HepG2 (cell line): ENCODE measurements around the gene HNRNPA1. TPM values are rescaled to one million over a fixed set of nuclear protein-coding genes. Genes with fewer than 3 reads are reported as not detected.

Experiments
- ATAC-seq: fragments of 200-7000 bp; cut with Tn5 transposase; 3 replicates; pipeline ENCODE4 v1.9.1; 2020; ENCODE audit warnings: mild to moderate bottlenecking, moderate library complexity
- BruUV-seq: library from RNA; stranded (reverse); fragments of 400-500 nt; replicated peaks from 2 replicates; lab custom pipeline; 2021; lab: Mats Ljungman, UMichigan
- CTCF ChIA-PET: fragments of 300-600 bp; formaldehyde crosslinking; extraction: SDS; loops from one replicate; lab custom pipeline; 2021; ENCODE audit warnings: low total read pairs, inconsistent platforms, low intra/inter-chr PET ratio; lab: Yijun Ruan, JAX
- POLR2A ChIA-PET: fragments of 350-600 bp; sonication (Branson Sonifier 250); formaldehyde crosslinking; loops from one replicate; lab custom pipeline; 2020; ENCODE audit warnings: antibody characterized with exemption, inconsistent platforms; lab: Yijun Ruan, JAX
- DNase-seq: peaks from one replicate; pipeline ENCODE4 v3.0.0-alpha.2; 2015; ENCODE audit warnings: low spot score
- FAIRE-seq: peaks from 3 replicates; lab custom pipeline; 2011; peaks lifted over from hg19 to GRCh38; lab: Jason Lieb, UNC
- H2AFZ ChIP-seq: one replicate; pipeline ENCODE4 v1.6.1; 2011; ENCODE audit warnings: low read length, inconsistent platforms
- H3K27ac ChIP-seq: fragments of 300-600 bp; 3 replicates; pipeline ENCODE4 v1.8.0; 2011; ENCODE audit warnings: mixed run types, mild to moderate bottlenecking, mixed read lengths, low read length, inconsistent platforms; ENCODE audit not compliant: insufficient read depth; ENCODE audit errors: extremely low read length
- H3K27me3 ChIP-seq, 2 experiments: fragments of 200-600 bp in 1 of 2; 2 replicates in 1 of 2; 3 replicates in 1 of 2; pipeline versions ENCODE4 v1.6.0 to v1.8.0; 2011; ENCODE audit warnings: low read length in 2 of 2, mild to moderate bottlenecking in 2 of 2, moderate library complexity in 2 of 2, inconsistent platforms in 1 of 2; ENCODE audit not compliant: insufficient read depth in 2 of 2, control insufficient read depth in 1 of 2
- H3K36me3 ChIP-seq, 2 experiments: fragments of 200-600 bp in 1 of 2; replicated peaks in 1 of 2; 2 replicates in 1 of 2; 3 replicates in 1 of 2; pipeline versions ENCODE4 v1.5.1 to v1.8.0; 2011; ENCODE audit warnings: low read length in 2 of 2, inconsistent platforms in 1 of 2; ENCODE audit not compliant: insufficient read depth in 2 of 2, control insufficient read depth in 1 of 2
- H3K4me1 ChIP-seq: 2 replicates; pipeline ENCODE4 v1.5.1; 2012; ENCODE audit warnings: low read length, inconsistent platforms; ENCODE audit not compliant: insufficient read depth
- H3K4me2 ChIP-seq: 2 replicates; pipeline ENCODE4 v1.6.0; 2011; ENCODE audit warnings: low read depth, low read length, inconsistent platforms
- H3K4me3 ChIP-seq, 3 experiments: fragments of 200-600 bp in 1 of 3; sonication (generic), shearing (Covaris generic) in 1 of 3; replicated peaks in 1 of 3; 2 replicates each; pipeline ENCODE4 v1.5.1; 2011 to 2016; ENCODE audit warnings: low read length in 3 of 3, inconsistent platforms in 2 of 3, low read depth in 2 of 3, mild to moderate bottlenecking in 2 of 3, control low read depth in 1 of 3, mixed read lengths in 1 of 3; ENCODE audit not compliant: insufficient read depth in 1 of 3
- H3K79me2 ChIP-seq: one replicate; pipeline ENCODE4 v1.6.1; 2011; ENCODE audit warnings: low read length, inconsistent platforms; ENCODE audit not compliant: insufficient read depth
- H3K9ac ChIP-seq: 2 replicates; pipeline ENCODE4 v1.6.0; 2011; ENCODE audit warnings: mild to moderate bottlenecking, low read depth, low read length, inconsistent platforms; ENCODE audit not compliant: insufficient read depth
- H3K9me3 ChIP-seq: 2 replicates; pipeline ENCODE4 v1.5.1; 2012; ENCODE audit warnings: mild to moderate bottlenecking, low read length
- H4K20me1 ChIP-seq: 2 replicates; pipeline ENCODE4 v1.6.0; 2011; ENCODE audit warnings: inconsistent platforms, mild to moderate bottlenecking, low read length, moderate library complexity; ENCODE audit not compliant: insufficient read depth
- FOXA3 ChIP-seq: IDR thresholded peaks from 2 replicates; pipeline ENCODE4 v1.6.1; 2016; ENCODE audit warnings: missing genetic modification reagents, missing compliant biosample characterization
- LCORL ChIP-seq, 2 experiments: fragments of 450-650 bp in 1 of 2; sonication (generic) in 1 of 2; formaldehyde crosslinking in 1 of 2; IDR thresholded peaks; 2 replicates each; pipeline versions ENCODE4 v1.5.0 to v1.6.1; 2017 to 2020; ENCODE audit warnings: antibody characterized with exemption in 1 of 2, missing genetic modification reagents in 1 of 2
- MAFF ChIP-seq: IDR thresholded peaks from 2 replicates; pipeline ENCODE4 v1.6.1; 2011; ENCODE audit warnings: low read depth, low read length, improper control_type of control experiment
- MAFK ChIP-seq, 2 experiments: IDR thresholded peaks in 1 of 2; conservative IDR thresholded peaks in 1 of 2; 2 replicates each; pipeline ENCODE4 v1.6.1; 2011; ENCODE audit warnings: improper control_type of control experiment in 2 of 2, low read length in 2 of 2
- NFE2L2 ChIP-seq: fragments of 150-350 bp; IDR thresholded peaks from 2 replicates; pipeline ENCODE4 v1.6.1; 2014; ENCODE audit warnings: low read length
- TSC22D2 ChIP-seq: sonication (generic); formaldehyde crosslinking; IDR thresholded peaks from 2 replicates; pipeline ENCODE4 v1.5.1; 2020; ENCODE audit warnings: missing genetic modification reagents, mild to moderate bottlenecking, borderline replicate concordance
- ZNF124 ChIP-seq: sonication (generic); formaldehyde crosslinking; IDR thresholded peaks from 2 replicates; pipeline ENCODE4 v1.4.0; 2020; ENCODE audit warnings: missing genetic modification reagents
- ZNF44 ChIP-seq: sonication (generic); formaldehyde crosslinking; IDR thresholded peaks from 2 replicates; pipeline ENCODE4 v1.5.1; 2020; ENCODE audit warnings: mild to moderate bottlenecking, missing genetic modification reagents
- ZNF569 ChIP-seq: sonication (generic); formaldehyde crosslinking; IDR thresholded peaks from 2 replicates; pipeline ENCODE4 v1.5.0; 2020; ENCODE audit warnings: mild to moderate bottlenecking, missing genetic modification reagents, moderate library complexity, borderline replicate concordance
- ZNF605 ChIP-seq: sonication (generic); formaldehyde crosslinking; IDR thresholded peaks from 2 replicates; pipeline ENCODE4 v1.8.0; 2022; ENCODE audit warnings: mild to moderate bottlenecking, missing genetic modification reagents
- ZNF724P ChIP-seq: sonication (generic); formaldehyde crosslinking; IDR thresholded peaks from 2 replicates; pipeline ENCODE4 v1.8.0; 2022; ENCODE audit warnings: missing genetic modification reagents, borderline replicate concordance
- WGBS: methylation state at CpG from one replicate; pipeline ENCODE4 v1.1.6; 2017; ENCODE audit warnings: low lambda C conversion rate; 5-methylcytosine and 5-hydroxymethylcytosine counted together
- in situ Hi-C: cut with HindIII; loops from 2 replicates; pipeline ENCODE4 v1.10.0; 2017; ENCODE audit warnings: low pct_unique_long_range_greater_than_20kb; ENCODE audit not compliant: extremely low pct_ligation_motif_present
- intact Hi-C: fragments of 100-400 bp; cut with micrococcal nuclease; formaldehyde crosslinking; loops from one replicate; pipeline ENCODE4 v1.10.0; 2022; ENCODE audit not compliant: unreplicated experiment
- polyA plus RNA-seq, 8 experiments: library from polyadenylated mRNA; depleted of rRNA in 3 of 8; stranded (reverse) in 7 of 8; unstranded in 1 of 8; fragments of >200 nt; fragmentation: Illumina TruSeq in 4 of 8; extraction: Trizol in 4 of 8; gene quantifications; 2 replicates each; pipeline versions ENCODE4 v1.2.1 to v1.2.3, GENCODE V29; 2011 to 2016; ENCODE audit warnings: low read depth in 4 of 8, missing spikeins in 1 of 8, mixed read lengths in 1 of 8; ENCODE audit not compliant: insufficient read depth in 1 of 8
- total RNA-seq, 5 experiments: library from RNA; depleted of rRNA; stranded (reverse); fragments of >200 nt; fragmentation: Illumina TruSeq; extraction: Trizol; gene quantifications; 2 replicates each; pipeline ENCODE4 v1.2.3, GENCODE V29; 2016; ENCODE audit warnings: low read depth in 1 of 5
- TF ChIP-seq, protein P1 (sequence below): IDR thresholded peaks from 2 replicates; pipeline ENCODE4 v1.6.1; 2016; ENCODE audit warnings: control low read depth

The HNRNPA1 gene
- total and polyA plus RNA-seq, 2 of the 13 experiments (the other 11 are each of a cell fraction or from before 2014, with no cell fraction given) = 535 to 1,820 TPM

DNA sequence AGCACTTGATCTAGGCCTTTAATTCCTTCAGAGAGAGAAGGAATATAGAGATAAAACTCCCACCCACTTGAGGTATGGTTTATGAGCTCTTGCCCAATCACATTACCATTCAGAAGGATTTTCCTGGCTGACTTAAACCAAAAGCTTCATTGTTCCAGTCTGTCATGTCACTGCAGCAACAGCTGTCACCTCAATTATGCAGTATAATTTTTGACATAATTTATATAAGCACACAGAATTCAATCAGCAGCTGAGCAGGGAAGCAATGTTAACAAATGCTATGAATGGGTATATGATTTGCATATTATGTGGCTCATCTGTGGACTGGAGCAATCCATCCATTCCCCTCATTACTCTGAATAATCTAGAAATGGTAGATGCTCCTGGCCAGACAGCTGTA is 40.9 kb upstream of the HNRNPA1 start (continued):
- no peak for TF ChIP-seq ZNF605 (CRISPR knock-in tag)
- TF ChIP-seq FOXA3 (CRISPR knock-in tag) = no peak
- no peak for TF ChIP-seq ZNF569 (CRISPR knock-in tag)
- TF ChIP-seq ZNF124 (CRISPR knock-in tag) = no peak
- TF ChIP-seq LCORL (IDR thresholded peaks at IDR 0.05) = no peak
- no peak for TF ChIP-seq LCORL (CRISPR knock-in tag; IDR thresholded peaks at IDR 0.05)

DNA sequence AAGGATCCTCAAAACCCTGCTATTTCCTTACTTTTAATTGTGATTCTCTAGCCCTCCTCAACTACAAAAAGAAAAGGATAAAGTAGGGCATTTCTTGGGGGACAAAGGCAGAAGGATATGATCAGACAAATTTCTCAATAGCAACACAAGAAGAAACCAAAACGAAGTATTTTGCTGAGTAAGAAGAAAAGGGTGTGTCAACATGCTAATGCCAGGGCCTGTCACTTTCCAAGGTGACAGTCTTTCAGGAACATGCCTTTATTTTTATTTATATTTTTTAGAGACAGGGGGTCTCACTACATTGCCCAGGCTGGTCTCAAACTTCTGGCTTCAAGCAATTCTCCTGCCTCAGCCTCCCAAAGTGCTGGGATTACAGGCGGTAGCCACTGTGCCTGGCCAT is 40.4 kb upstream of the HNRNPA1 start:
- ATAC-seq = no peak
- 92% methylated on average over 2 of the region's 2 CpGs for WGBS
- no peak overlapping the region for H2AFZ ChIP-seq
- no peak overlapping the region for H3K27ac ChIP-seq
- intact Hi-C loops (no loop called here), in situ Hi-C loops (no loop called here)
- no peak for DNase-seq
- POLR2A ChIA-PET = no interaction called here
- H3K9me3 ChIP-seq = no peaks in the 10 kb centered on the region
- H3K36me3 ChIP-seq = peaks cover 4 to 12% of the 10 kb centered on the region in 2 experiments
- BruUV-seq = no TSS peak
- FAIRE-seq = no peak
- H4K20me1 ChIP-seq = no peaks in the 10 kb centered on the region
- no peaks in the 10 kb centered on the region for H3K79me2 ChIP-seq
- H3K27me3 ChIP-seq = no peaks in the 10 kb centered on the region
- no peak overlapping the region for H3K4me3 ChIP-seq
- H3K4me2 ChIP-seq = no peak overlapping the region
- no peak overlapping the region for H3K9ac ChIP-seq
- no peaks in the 10 kb centered on the region for H3K4me1 ChIP-seq
- CTCF ChIA-PET = no interaction called here
- TF ChIP-seq ZNF724P (no peak), TSC22D2 (no peak), MAFF (peak; percentile 79), ZNF44 (no peak), NFE2L2 (no peak), MAFK (conservative IDR thresholded peaks at IDR 0.05 in 1 of 2, IDR thresholded peaks at IDR 0.05 in 1 of 2; ENCODE audit: low read length in 2 of 2) (peak; percentile 76 to 85)
- TF ChIP-seq, protein P1, sequence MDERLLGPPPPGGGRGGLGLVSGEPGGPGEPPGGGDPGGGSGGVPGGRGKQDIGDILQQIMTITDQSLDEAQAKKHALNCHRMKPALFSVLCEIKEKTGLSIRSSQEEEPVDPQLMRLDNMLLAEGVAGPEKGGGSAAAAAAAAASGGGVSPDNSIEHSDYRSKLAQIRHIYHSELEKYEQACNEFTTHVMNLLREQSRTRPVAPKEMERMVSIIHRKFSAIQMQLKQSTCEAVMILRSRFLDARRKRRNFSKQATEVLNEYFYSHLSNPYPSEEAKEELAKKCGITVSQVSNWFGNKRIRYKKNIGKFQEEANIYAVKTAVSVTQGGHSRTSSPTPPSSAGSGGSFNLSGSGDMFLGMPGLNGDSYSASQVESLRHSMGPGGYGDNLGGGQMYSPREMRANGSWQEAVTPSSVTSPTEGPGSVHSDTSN (CRISPR knock-in tag) = no peak
